Uterus (tissue), 2 donors: ENCODE results near the gene DCP2.

Experiments used
- CTCF ChIP-seq, 4 experiments: fragments of 200-600 bp in 2 of 4; fragments of 450-650 bp in 2 of 4; sonication (generic) in 2 of 4; IDR thresholded peaks; one replicate each; pipeline ENCODE4 v1.5.1; 2016 to 2019; ENCODE audit warnings: antibody characterized with exemption in 4 of 4, mild to moderate bottlenecking in 2 of 4, moderate library complexity in 1 of 4
- POLR2A ChIP-seq, 2 donors: fragments of 450-650 bp; IDR thresholded peaks; one replicate each; pipeline ENCODE4 v1.6.1; 2016; ENCODE audit warnings: antibody characterized with exemption in 2 of 2, mild to moderate bottlenecking in 1 of 2, moderate library complexity in 1 of 2

- no peak for TF ChIP-seq CTCF (IDR thresholded peaks at IDR 0.05)
- no peak for TF ChIP-seq POLR2A (IDR thresholded peaks at IDR 0.05)
Observed at GRCh38 chr5:112979723-112980122, 3.1 kb downstream of the DCP2 start.
